Cardiac muscle cell (in vitro differentiated cells and primary cell): ENCODE results near the gene CEMIP. TPM values are rescaled to one million over a fixed set of nuclear protein-coding genes. Genes with fewer than 3 reads are reported as not detected.

Source experiments
- DNase-seq, 2 donors: peaks; one replicate each; pipeline versions ENCODE4 v3.0.0 to v3.0.0-alpha.2; 2010 to 2017; ENCODE audit warnings: low read depth in 1 of 2, low spot score in 1 of 2
- H3K27ac ChIP-seq: fragments of 200-600 bp; sonication (generic); 2 replicates; pipeline ENCODE4 v1.5.1; 2016
- H3K27me3 ChIP-seq: fragments of 200-600 bp; sonication (generic); 2 replicates; pipeline ENCODE4 v1.6.0; 2016; ENCODE audit warnings: control low read depth
- H3K36me3 ChIP-seq: fragments of 200-600 bp; sonication (generic); 2 replicates; pipeline ENCODE4 v1.5.1; 2016; ENCODE audit warnings: control low read depth
- H3K4me1 ChIP-seq: fragments of 200-600 bp; sonication (generic); 2 replicates; pipeline ENCODE4 v1.8.1; 2017; ENCODE audit warnings: low read depth, mild to moderate bottlenecking, mixed run types
- H3K4me3 ChIP-seq: fragments of 200-600 bp; sonication (generic); 2 replicates; pipeline ENCODE4 v1.5.1; 2016; ENCODE audit warnings: mild to moderate bottlenecking
- H3K9me3 ChIP-seq: fragments of 200-600 bp; sonication (generic); 2 replicates; pipeline ENCODE4 v1.5.1; 2017; ENCODE audit warnings: low read depth, mild to moderate bottlenecking, control low read depth
- CTCF ChIP-seq: IDR thresholded peaks from 2 replicates; pipeline ENCODE4 v1.5.1; 2012; ENCODE audit warnings: low read depth, mild to moderate bottlenecking, low read length
- polyA plus RNA-seq: library from polyadenylated mRNA; unstranded; fragments of >200 nt; fragmentation: Nextera tagmentation; extraction: Ambion mirVana; gene quantifications from 2 replicates; pipeline ENCODE4 v1.2.1, GENCODE V29; 2016
- total RNA-seq: library from RNA; depleted of rRNA; stranded (reverse); fragments of >200 nt; gene quantifications from 2 replicates; pipeline ENCODE4 v1.2.3, GENCODE V29; 2016

The CEMIP gene
- total and polyA plus RNA-seq, 2 experiments from 2014 or later, result 0.12 to 1.9 TPM

DNA sequence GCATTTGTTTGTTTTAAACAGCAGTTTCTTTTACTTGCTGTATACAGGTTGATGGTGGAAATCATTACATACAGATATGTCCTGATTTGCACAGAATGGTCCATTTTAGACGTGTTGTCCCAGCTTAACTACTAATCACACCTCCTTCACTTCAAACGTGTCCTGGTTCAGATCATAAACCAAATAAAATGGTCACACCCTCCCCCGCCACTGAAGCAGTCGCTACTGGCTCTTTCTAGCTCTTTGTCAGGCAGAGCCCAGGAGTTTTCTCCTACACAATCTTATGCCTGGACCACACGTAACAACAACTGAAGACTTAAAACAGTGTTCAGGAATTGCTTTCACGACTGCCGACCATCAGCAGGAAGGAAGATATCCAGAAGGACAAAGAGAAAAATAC lies 136.9 kb downstream of the CEMIP start:
- Histone ChIP-seq H3K27me3 (no peaks in the 10 kb centered on the region), H3K4me1 (no peaks in the 10 kb centered on the region), H3K4me3 (no peak overlapping the region), H3K36me3 (no peaks in the 10 kb centered on the region), H3K9me3 (no peaks in the 10 kb centered on the region), H3K27ac (no peak overlapping the region)
- DNase-seq, result no peak
- TF ChIP-seq CTCF, result no peak

DNA sequence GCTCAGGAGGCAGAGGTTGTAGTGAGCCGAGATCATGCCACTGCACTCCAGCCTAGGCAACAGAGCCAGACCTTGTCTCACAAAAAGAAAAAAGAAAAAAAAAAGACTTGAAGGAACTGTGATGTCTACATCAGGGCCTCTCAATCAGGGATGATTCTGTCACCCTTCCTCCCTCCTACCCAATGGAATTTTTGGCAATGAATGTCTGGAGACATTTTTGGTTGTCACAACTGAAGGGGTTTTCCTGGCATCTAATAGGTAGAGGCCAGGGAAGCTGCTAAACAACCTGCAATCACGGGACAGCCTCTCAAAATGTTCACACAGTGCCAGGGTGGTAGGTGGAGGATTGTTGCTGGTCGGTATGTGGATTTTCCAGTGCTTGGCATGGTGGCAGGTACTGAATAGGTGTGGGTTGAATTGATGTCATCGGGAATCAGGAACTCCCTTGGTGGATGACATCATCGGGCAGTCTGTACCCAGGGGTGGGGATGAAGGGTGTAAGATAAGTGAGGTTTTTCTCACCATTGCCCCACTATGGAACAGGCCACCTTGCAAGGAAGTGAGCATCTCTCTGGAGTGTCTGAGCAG lies 139.1 kb downstream of the CEMIP start:
- H3K36me3 ChIP-seq, result no peaks in the 10 kb centered on the region
- no peak for TF ChIP-seq CTCF
- no peak overlapping the region for H3K4me3 ChIP-seq
- no peaks in the 10 kb centered on the region for H3K9me3 ChIP-seq
- no peak for DNase-seq
- no peak overlapping the region for H3K27ac ChIP-seq
- no peaks in the 10 kb centered on the region for H3K27me3 ChIP-seq
- no peaks in the 10 kb centered on the region for H3K4me1 ChIP-seq

GRCh38 chr15:80920271-80920699 lies 141.1 kb downstream of the CEMIP start:
- DNase-seq, result no peak
- TF ChIP-seq CTCF, result no peak
- Histone ChIP-seq H3K4me3 (no peak overlapping the region), H3K27me3 (no peaks in the 10 kb centered on the region), H3K36me3 (no peaks in the 10 kb centered on the region), H3K27ac (no peak overlapping the region), H3K9me3 (no peaks in the 10 kb centered on the region), H3K4me1 (no peaks in the 10 kb centered on the region)

DNA sequence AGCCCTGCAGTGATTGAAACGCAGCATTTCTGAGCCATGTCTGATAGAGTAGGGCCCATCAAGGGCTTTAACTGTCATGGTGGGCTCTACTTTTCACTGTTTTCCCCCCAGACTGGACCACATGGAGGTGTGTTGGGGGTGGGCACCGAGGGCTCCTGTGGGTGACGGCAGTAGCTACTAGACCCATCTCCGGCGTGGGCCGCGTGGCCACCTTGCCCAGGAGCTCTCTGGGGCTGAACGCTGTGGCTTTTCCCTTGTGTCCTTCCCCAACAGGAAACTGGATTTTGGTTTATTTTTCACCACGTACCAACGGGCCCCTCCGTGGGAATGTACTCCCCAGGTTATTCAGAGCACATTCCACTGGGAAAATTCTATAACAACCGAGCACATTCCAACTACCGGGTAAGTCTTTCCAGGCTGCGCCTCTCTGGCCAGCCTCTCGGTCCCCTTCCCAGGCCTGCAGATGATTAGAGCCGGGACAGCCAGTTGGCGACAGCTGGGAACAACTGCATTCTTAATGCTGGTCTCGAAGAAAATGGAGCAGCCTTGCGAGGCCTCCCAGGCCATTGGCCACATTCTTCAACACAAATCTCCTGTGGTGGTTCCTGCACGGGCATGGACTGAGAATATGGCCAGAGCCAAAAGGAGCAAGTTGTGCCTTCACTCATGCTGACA lies 142.7 kb downstream of the CEMIP start:
- no peaks in the 10 kb centered on the region for H3K27me3 ChIP-seq
- no peaks in the 10 kb centered on the region for H3K9me3 ChIP-seq
- no peak for DNase-seq
- H3K27ac ChIP-seq, result no peak overlapping the region
- no peaks in the 10 kb centered on the region for H3K36me3 ChIP-seq
- TF ChIP-seq CTCF, result no peak
- no peaks in the 10 kb centered on the region for H3K4me1 ChIP-seq
- no peak overlapping the region for H3K4me3 ChIP-seq

DNA sequence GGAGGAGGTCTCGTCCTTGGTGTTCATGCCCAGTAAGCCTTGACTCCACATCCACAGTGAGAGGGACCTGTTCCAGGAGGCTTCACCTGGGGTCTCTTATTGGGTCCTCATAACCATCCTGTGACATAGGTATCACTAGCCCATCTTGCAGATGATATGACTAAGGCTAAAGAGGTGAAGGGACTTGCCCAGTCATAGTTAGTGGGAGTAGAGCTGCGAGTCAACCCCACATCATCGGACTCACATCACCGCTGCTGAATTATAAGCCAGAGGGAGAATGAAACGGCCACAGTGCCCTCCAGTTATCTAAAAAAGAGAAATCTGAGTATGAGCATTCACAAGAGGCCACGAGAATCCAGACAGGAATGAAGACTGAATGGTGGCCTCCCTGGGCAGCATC lies 144.5 kb downstream of the CEMIP start:
- TF ChIP-seq CTCF, result no peak
- no peak for DNase-seq
- H3K4me3 ChIP-seq, result no peak overlapping the region
- H3K27me3 ChIP-seq, result no peaks in the 10 kb centered on the region
- no peaks in the 10 kb centered on the region for H3K4me1 ChIP-seq
- no peaks in the 10 kb centered on the region for H3K9me3 ChIP-seq
- H3K27ac ChIP-seq, result no peak overlapping the region
- no peaks in the 10 kb centered on the region for H3K36me3 ChIP-seq
